H1 (cell line): Measurements from ENCODE around the gene PCSK9. TPM values are rescaled to one million over a fixed set of nuclear protein-coding genes. Genes with fewer than 3 reads are reported as not detected.

Source experiments
- CTCF ChIA-PET: fragments of 300-600 bp; sonication (Branson Sonifier 250); formaldehyde crosslinking; loops from one replicate; lab custom pipeline; 2021; ENCODE audit not compliant: partially characterized antibody; lab: Charles Lee
- POLR2A ChIA-PET: fragments of 300-600 bp; sonication (Branson Sonifier 250); formaldehyde crosslinking; loops from one replicate; lab custom pipeline; 2021; ENCODE audit warnings: inconsistent platforms; ENCODE audit not compliant: partially characterized antibody; lab: Charles Lee
- DNase-seq, 2 experiments: peaks; one replicate each; pipeline versions ENCODE4 v3.0.0 to v3.0.0-alpha.2; 2010 to 2022; ENCODE audit warnings: low spot score in 2 of 2, low read depth in 1 of 2, mixed read lengths in 1 of 2
- FAIRE-seq: peaks from 2 replicates; lab custom pipeline; 2011; peaks lifted over from hg19 to GRCh38; lab: Jason Lieb, UNC
- H2AFZ ChIP-seq: 2 replicates; pipeline ENCODE4 v1.8.1; 2012; ENCODE audit warnings: low read length, inconsistent platforms
- H2AK5ac ChIP-seq: 2 replicates; pipeline ENCODE4 v1.6.1; 2013; ENCODE audit warnings: low read depth, low read length
- H2BK120ac ChIP-seq: replicated peaks from 2 replicates; pipeline ENCODE3; 2013; ENCODE audit warnings: low read depth, low read length, inconsistent platforms
- H2BK12ac ChIP-seq: 2 replicates; pipeline ENCODE4 v1.6.1; 2013; ENCODE audit warnings: low read depth, low read length
- H2BK15ac ChIP-seq: 2 replicates; pipeline ENCODE4 v1.6.1; 2013; ENCODE audit warnings: low read length
- H2BK20ac ChIP-seq: 2 replicates; pipeline ENCODE4 v1.6.1; 2013; ENCODE audit warnings: low read length
- H2BK5ac ChIP-seq: 2 replicates; pipeline ENCODE4 v1.6.1; 2013; ENCODE audit warnings: low read depth, low read length
- H3K14ac ChIP-seq: 2 replicates; pipeline ENCODE4 v1.6.1; 2013; ENCODE audit warnings: inconsistent platforms; ENCODE audit not compliant: insufficient read length
- H3K18ac ChIP-seq: 2 replicates; pipeline ENCODE4 v1.6.1; 2013; ENCODE audit warnings: low read length; ENCODE audit errors: extremely low read depth
- H3K23ac ChIP-seq: 2 replicates; pipeline ENCODE4 v1.6.1; 2013; ENCODE audit warnings: inconsistent platforms; ENCODE audit not compliant: insufficient read length
- H3K23me2 ChIP-seq: 2 replicates; pipeline ENCODE4 v1.6.1; 2013; ENCODE audit warnings: low read depth, low read length
- H3K27ac ChIP-seq: 2 replicates; pipeline ENCODE4 v1.6.1; 2011; ENCODE audit warnings: low read depth, low read length, inconsistent platforms
- H3K27me3 ChIP-seq, 4 experiments: replicated peaks in 1 of 4; 1 replicate in 1 of 4; 2 replicates in 3 of 4; pipeline versions ENCODE4 v1.6.1 to v1.8.1; 2011 to 2013; ENCODE audit warnings: low read length in 3 of 4, mild to moderate bottlenecking in 3 of 4, inconsistent platforms in 2 of 4, mixed read lengths in 2 of 4, moderate library complexity in 1 of 4; ENCODE audit not compliant: control insufficient read depth in 3 of 4, insufficient read depth in 3 of 4; ENCODE audit errors: extremely low read depth in 1 of 4
- H3K36me3 ChIP-seq, 4 experiments: 2 replicates each; pipeline versions ENCODE4 v1.6.1 to v1.8.1; 2011 to 2013; ENCODE audit warnings: mild to moderate bottlenecking in 4 of 4, low read length in 3 of 4, moderate library complexity in 2 of 4, control low read depth in 1 of 4, inconsistent platforms in 1 of 4; ENCODE audit not compliant: insufficient read depth in 4 of 4, control insufficient read depth in 2 of 4
- H3K4ac ChIP-seq: replicated peaks from 2 replicates; pipeline ENCODE3; 2013; ENCODE audit warnings: low read length, low read depth, mixed read lengths, inconsistent platforms; ENCODE audit not compliant: insufficient read length
- H3K4me1 ChIP-seq, 4 experiments: replicated peaks in 1 of 4; 1 replicate in 1 of 4; 2 replicates in 3 of 4; pipeline versions ENCODE4 v1.6.1 to v1.8.1; 2011 to 2013; ENCODE audit warnings: low read length in 3 of 4, inconsistent platforms in 2 of 4, mixed read lengths in 1 of 4; ENCODE audit not compliant: insufficient read depth in 4 of 4, control insufficient read depth in 3 of 4
- H3K4me2 ChIP-seq, 2 experiments: 2 replicates each; pipeline versions ENCODE4 v1.6.1 to v1.8.1; 2011 to 2013; ENCODE audit warnings: low read depth in 2 of 2, low read length in 2 of 2, control low read depth in 1 of 2, inconsistent platforms in 1 of 2, mild to moderate bottlenecking in 1 of 2; ENCODE audit not compliant: insufficient read depth in 1 of 2
- H3K4me3 ChIP-seq, 4 experiments: fragments of 200-600, 300-600 bp in 1 of 4; sonication (generic), shearing (Covaris generic), sonication (Bioruptor Twin) in 1 of 4; 2 replicates each; pipeline versions ENCODE4 v1.5.1 to v1.8.1; 2011 to 2016; ENCODE audit warnings: low read length in 4 of 4, low read depth in 3 of 4, control low read depth in 2 of 4, inconsistent platforms in 2 of 4, mild to moderate bottlenecking in 2 of 4, mixed read lengths in 1 of 4, moderate library complexity in 1 of 4; ENCODE audit not compliant: insufficient read depth in 2 of 4; ENCODE audit errors: extremely low read depth in 1 of 4
- H3K56ac ChIP-seq: replicated peaks from 2 replicates; pipeline ENCODE3; 2013; ENCODE audit warnings: low read depth, mild to moderate bottlenecking, mixed read lengths, low read length, inconsistent platforms; ENCODE audit not compliant: insufficient read length
- H3K79me1 ChIP-seq: 2 replicates; pipeline ENCODE4 v1.6.1; 2013; ENCODE audit warnings: low read depth, low read length, control low read depth
- H3K79me2 ChIP-seq, 2 experiments: 2 replicates each; pipeline versions ENCODE4 v1.6.1 to v1.8.1; 2012 to 2013; ENCODE audit warnings: low read length in 2 of 2, mild to moderate bottlenecking in 2 of 2, inconsistent platforms in 1 of 2; ENCODE audit not compliant: insufficient read depth in 2 of 2, control insufficient read depth in 1 of 2
- H3K9ac ChIP-seq, 4 experiments: replicated peaks in 1 of 4; 1 replicate in 1 of 4; 2 replicates in 3 of 4; pipeline versions ENCODE4 v1.6.1 to v1.8.1; 2011 to 2013; ENCODE audit warnings: low read depth in 3 of 4, low read length in 3 of 4, control low read depth in 2 of 4, mild to moderate bottlenecking in 2 of 4, moderate library complexity in 2 of 4, inconsistent platforms in 1 of 4; ENCODE audit errors: extremely low read depth in 1 of 4
- H3K9me3 ChIP-seq, 2 experiments: 2 replicates each; pipeline versions ENCODE4 v1.6.1 to v1.8.1; 2012 to 2013; ENCODE audit warnings: mild to moderate bottlenecking in 2 of 2, moderate library complexity in 2 of 2, control low read depth in 1 of 2, inconsistent platforms in 1 of 2, low read depth in 1 of 2, low read length in 1 of 2, mixed read lengths in 1 of 2; ENCODE audit not compliant: insufficient read depth in 2 of 2
- H4K20me1 ChIP-seq, 2 experiments: replicated peaks in 1 of 2; 2 replicates each; pipeline versions ENCODE3 to v1.8.1; 2011 to 2013; ENCODE audit warnings: inconsistent platforms in 2 of 2, low read length in 2 of 2, mild to moderate bottlenecking in 1 of 2; ENCODE audit not compliant: insufficient read depth in 2 of 2, control insufficient read depth in 1 of 2
- H4K5ac ChIP-seq: 2 replicates; pipeline ENCODE4 v1.6.1; 2013; ENCODE audit warnings: low read length, low read depth, mixed read lengths, inconsistent platforms; ENCODE audit not compliant: insufficient read length
- H4K8ac ChIP-seq: 2 replicates; pipeline ENCODE4 v1.8.0; 2013; ENCODE audit warnings: mild to moderate bottlenecking, moderate library complexity, low read length, inconsistent platforms; ENCODE audit not compliant: insufficient read depth; ENCODE audit errors: extremely low read depth
- H4K91ac ChIP-seq: replicated peaks from 2 replicates; pipeline ENCODE3; 2013; ENCODE audit warnings: low read length, mixed read lengths, inconsistent platforms; ENCODE audit not compliant: insufficient read length
- BCL11A ChIP-seq, 2 experiments: IDR thresholded peaks; one replicate each; pipeline ENCODE4 v1.6.1; 2011; ENCODE audit warnings: low read depth in 2 of 2, low read length in 2 of 2, mild to moderate bottlenecking in 2 of 2
- CHD1 ChIP-seq: IDR thresholded peaks from 2 replicates; pipeline ENCODE4 v1.6.1; 2012; ENCODE audit warnings: low read depth, low read length, improper control_type of control experiment
- CTCF ChIP-seq, 3 experiments: IDR thresholded peaks; 1 replicate in 2 of 3; 2 replicates in 1 of 3; pipeline versions ENCODE4 v1.5.1 to v1.6.1; 2011; ENCODE audit warnings: low read length in 3 of 3, mild to moderate bottlenecking in 3 of 3, inconsistent platforms in 2 of 3, low read depth in 1 of 3, moderate library complexity in 1 of 3; ENCODE audit not compliant: insufficient read depth in 1 of 3; ENCODE audit errors: control extremely low read depth in 1 of 3
- FOSL1 ChIP-seq: IDR thresholded peaks from 2 replicates; pipeline ENCODE4 v1.6.1; 2011; ENCODE audit warnings: mild to moderate bottlenecking, low read depth, low read length, moderate library complexity; ENCODE audit not compliant: insufficient read depth
- GABPA ChIP-seq: IDR thresholded peaks from 2 replicates; pipeline ENCODE4 v1.6.1; 2011; ENCODE audit warnings: mild to moderate bottlenecking, low read length, moderate library complexity, borderline replicate concordance; ENCODE audit not compliant: insufficient read depth
- GTF2F1 ChIP-seq: IDR thresholded peaks from 2 replicates; pipeline ENCODE4 v1.6.1; 2012; ENCODE audit warnings: low read depth, low read length, improper control_type of control experiment, borderline replicate concordance
- WGBS, 2 experiments: shearing (Covaris generic) in 1 of 2; methylation state at CpG; one replicate each; pipeline versions ENCODE4 v1.1.6 to v1.1.7; 2013 to 2015; ENCODE audit warnings: low lambda C conversion rate in 2 of 2, mixed read lengths in 2 of 2, inconsistent platforms in 1 of 2, low coverage in 1 of 2, missing lambda C conversion rate in 1 of 2; ENCODE audit not compliant: insufficient replicate concordance in 2 of 2, insufficient coverage in 1 of 2, insufficient read length in 1 of 2; ENCODE audit errors: extremely low coverage in 1 of 2, missing lambda C conversion rate in 1 of 2; 5-methylcytosine and 5-hydroxymethylcytosine counted together
- polyA plus RNA-seq, 7 experiments: library from polyadenylated mRNA; depleted of rRNA in 3 of 7; stranded (reverse) in 5 of 7; unstranded in 2 of 7; fragments of >200 nt in 5 of 7; fragments of 200-250 nt in 2 of 7; gene quantifications; 1 replicate in 5 of 7; 2 replicates in 1 of 7; 4 replicates in 1 of 7; pipeline versions ENCODE4 v1.2.1 to v1.2.3, GENCODE V29; 2011 to 2013; ENCODE audit warnings: missing spikeins in 2 of 7, mixed read lengths in 2 of 7
- total RNA-seq: library from RNA; stranded (reverse); fragmentation: NEBNext Ultra II Directional; extraction: Animal tissue kit (Norgen Biotek cat#: 25700); gene quantifications from 2 replicates; pipeline ENCODE4 v1.2.1, GENCODE V29; 2021

The PCSK9 gene
- total and polyA plus RNA-seq, 2 of the 8 experiments (the other 6 are each of a cell fraction or from before 2014, with no cell fraction given), result 22.3 to 32.3 TPM

GRCh38 chr1:54995835-54996234 lies 43.5 kb upstream of the PCSK9 start:
- TF ChIP-seq FOSL1 (no peak), CHD1 (no peak), BCL11A (IDR thresholded peaks at IDR 0.05; ENCODE audit: low read depth in 2 of 2, low read length in 2 of 2) (no peak), CTCF (IDR thresholded peaks at IDR 0.05; ENCODE audit: control extremely low read depth in 1 of 3, insufficient read depth in 1 of 3, low read depth in 1 of 3, low read length in 3 of 3) (no peak), GABPA (no peak), GTF2F1 (no peak)
- Histone ChIP-seq H4K91ac (peak overlapping the region; percentile 57), H3K14ac (no peak overlapping the region), H4K8ac (no peak overlapping the region), H3K27ac (no peak overlapping the region), H3K4me3 (no peak overlapping the region), H3K18ac (peak overlapping the region; percentile 78; the same call in 1 of the 2 replicates), H3K79me2 (no peaks in the 10 kb centered on the region), H2BK20ac (peak overlapping the region; percentile 98), H2BK120ac (peak overlapping the region; percentile 12), H3K9me3 (no peaks in the 10 kb centered on the region), H3K9ac (no peak overlapping the region), H3K4me2 (0 out of 4 replicates have a peak overlapping the region, but pooled peaks of 1 of the 2 experiments have one; percentile 0), H4K20me1 (no peaks in the 10 kb centered on the region), H2AK5ac (peak overlapping the region; percentile 67), H3K56ac (no peak overlapping the region), H3K27me3 (peaks cover 4 to 40% (median 35%) of the 10 kb centered on the region in 4 experiments), H3K23me2 (peaks cover 4% of the 10 kb centered on the region; the same call in 1 of the 2 replicates), H4K5ac (no peak overlapping the region), H3K23ac (no peak overlapping the region), H2BK5ac (peak overlapping the region; percentile 66; the same call in 1 of the 2 replicates), H3K4me1 (peaks cover 16 to 30% (median 23%) of the 10 kb centered on the region in 4 experiments), H3K79me1 (no peaks in the 10 kb centered on the region), H3K4ac (peak overlapping the region; percentile 33), H3K36me3 (no peaks in the 10 kb centered on the region), H2BK12ac (peak overlapping the region; percentile 90; the same call in 1 of the 2 replicates), H2BK15ac (peak overlapping the region; percentile 61; the same call in 1 of the 2 replicates), H2AFZ (no peak overlapping the region)
- FAIRE-seq, result no peak
- no peak for DNase-seq
- ChIA-PET CTCF (interaction anchor here (0.5 to 11.0 kb wide), 23 partner anchors 9 to 141 kb away, joined by 3 to 511 read pairs (median 8); partner anchors contain the start of genes DHCR24 and TMEM61), POLR2A (interaction anchor here (0.8 to 2.7 kb wide), 6 partner anchors 24 to 108 kb away, joined by 3 to 13 read pairs (median 4); no protein-coding TSS in a partner anchor)
- 88% methylated on average over 9 of the region's 9 CpGs; no CpG with 5 or more reads in 1 of the 2 experiments for WGBS, 2 experiments
